Measurements from ENCODE around the gene SSR4. TPM values are rescaled to one million over a fixed set of nuclear protein-coding genes. Genes with fewer than 3 reads are reported as not detected.

Gene SSR4
- total and polyA plus RNA-seq, 10 of the 15 experiments (the other 5 are each of a cell fraction or from before 2014, with no cell fraction given) = 151 to 521 (median 310) TPM

DNA sequence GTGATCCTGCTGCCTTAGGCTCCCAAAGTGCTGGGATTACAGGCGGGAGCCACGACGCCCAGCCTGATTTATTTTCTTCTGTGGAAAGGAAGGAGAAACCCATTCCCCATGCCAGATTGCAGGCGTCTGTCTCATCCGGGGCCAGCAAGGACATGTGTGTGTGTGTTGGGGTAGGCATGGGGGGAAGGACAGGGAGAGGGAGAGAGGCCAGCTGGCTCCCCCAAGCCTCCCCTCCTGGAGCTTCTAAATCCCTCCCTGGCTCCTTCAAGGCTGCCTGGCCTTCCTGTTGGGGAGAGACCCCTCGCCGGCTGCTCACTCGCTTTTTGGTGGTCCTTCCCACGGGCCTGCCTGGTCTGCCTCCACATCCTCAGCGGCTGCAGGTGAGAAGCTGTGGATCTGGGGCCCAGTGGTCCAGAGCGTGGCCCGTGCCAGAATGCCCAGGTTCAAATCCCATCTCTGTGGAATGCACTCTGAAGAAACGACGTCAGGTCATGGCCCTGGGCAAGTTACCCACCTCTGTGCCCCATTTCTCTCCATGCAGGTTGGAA is 31.8 kb upstream of the SSR4 start:
- SMC1A ChIA-PET (ENCODE audit: uncharacterized antibody, unreplicated experiment) = no interaction called here
- H3K4me2 ChIP-seq (ENCODE audit: control insufficient read depth, insufficient read depth) = no peak overlapping the region
- H3K4me3 ChIP-seq = no peak overlapping the region
- no peak for ATAC-seq
- no peaks in the 10 kb centered on the region for H3K4me1 ChIP-seq (ENCODE audit: control insufficient read depth, insufficient read depth, low read length)
- 50% methylated on average over 14 of the region's 14 CpGs for WGBS (ENCODE audit: insufficient coverage, insufficient replicate concordance, low lambda C conversion rate, missing lambda C conversion rate)
- RAD21 ChIA-PET (ENCODE audit: unreplicated experiment) = interaction anchor here (1.6 kb wide), 1 partner anchor 75 kb away, joined by 3 read pairs; the partner anchor contains the start of gene SLC6A8
- no peak overlapping the region for H3K9ac ChIP-seq (ENCODE audit: control insufficient read depth, insufficient read depth, low read length)
- TF ChIP-seq ZNF24 (IDR thresholded peaks at IDR 0.05) = no peak
- no peak for TF ChIP-seq CHD2 (IDR thresholded peaks at IDR 0.05; ENCODE audit: borderline replicate concordance, low read depth, low read length)
- TF ChIP-seq CREM (IDR thresholded peaks at IDR 0.05; ENCODE audit: low read depth) = no peak
- TF ChIP-seq GATAD2B (conservative IDR thresholded peaks at IDR 0.05; ENCODE audit: low read depth) = no peak
- TF ChIP-seq TCF3 (IDR thresholded peaks at IDR 0.05; ENCODE audit: borderline replicate concordance, insufficient read depth, low read depth, low read length) = no peak
- TF ChIP-seq, protein P1, sequence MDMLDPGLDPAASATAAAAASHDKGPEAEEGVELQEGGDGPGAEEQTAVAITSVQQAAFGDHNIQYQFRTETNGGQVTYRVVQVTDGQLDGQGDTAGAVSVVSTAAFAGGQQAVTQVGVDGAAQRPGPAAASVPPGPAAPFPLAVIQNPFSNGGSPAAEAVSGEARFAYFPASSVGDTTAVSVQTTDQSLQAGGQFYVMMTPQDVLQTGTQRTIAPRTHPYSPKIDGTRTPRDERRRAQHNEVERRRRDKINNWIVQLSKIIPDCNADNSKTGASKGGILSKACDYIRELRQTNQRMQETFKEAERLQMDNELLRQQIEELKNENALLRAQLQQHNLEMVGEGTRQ (IDR thresholded peaks at IDR 0.05; ENCODE audit: borderline replicate concordance, low read depth, low read length) = no peak
- no peak for TF ChIP-seq BRCA1 (IDR thresholded peaks at IDR 0.05; ENCODE audit: low read depth, low read length)
- no peak for TF ChIP-seq CBX5 (IDR thresholded peaks at IDR 0.05; ENCODE audit: low read depth)
- no peak for TF ChIP-seq JUNB (IDR thresholded peaks at IDR 0.05)
- TF ChIP-seq, protein P2, sequence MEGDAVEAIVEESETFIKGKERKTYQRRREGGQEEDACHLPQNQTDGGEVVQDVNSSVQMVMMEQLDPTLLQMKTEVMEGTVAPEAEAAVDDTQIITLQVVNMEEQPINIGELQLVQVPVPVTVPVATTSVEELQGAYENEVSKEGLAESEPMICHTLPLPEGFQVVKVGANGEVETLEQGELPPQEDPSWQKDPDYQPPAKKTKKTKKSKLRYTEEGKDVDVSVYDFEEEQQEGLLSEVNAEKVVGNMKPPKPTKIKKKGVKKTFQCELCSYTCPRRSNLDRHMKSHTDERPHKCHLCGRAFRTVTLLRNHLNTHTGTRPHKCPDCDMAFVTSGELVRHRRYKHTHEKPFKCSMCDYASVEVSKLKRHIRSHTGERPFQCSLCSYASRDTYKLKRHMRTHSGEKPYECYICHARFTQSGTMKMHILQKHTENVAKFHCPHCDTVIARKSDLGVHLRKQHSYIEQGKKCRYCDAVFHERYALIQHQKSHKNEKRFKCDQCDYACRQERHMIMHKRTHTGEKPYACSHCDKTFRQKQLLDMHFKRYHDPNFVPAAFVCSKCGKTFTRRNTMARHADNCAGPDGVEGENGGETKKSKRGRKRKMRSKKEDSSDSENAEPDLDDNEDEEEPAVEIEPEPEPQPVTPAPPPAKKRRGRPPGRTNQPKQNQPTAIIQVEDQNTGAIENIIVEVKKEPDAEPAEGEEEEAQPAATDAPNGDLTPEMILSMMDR (IDR thresholded peaks at IDR 0.05 in 2 of 3, conservative IDR thresholded peaks at IDR 0.05 in 1 of 3; ENCODE audit: control insufficient read depth in 2 of 3, extremely low read depth in 1 of 3, insufficient read depth in 1 of 3, low read depth in 3 of 3, low read length in 3 of 3) = no peak
- TF ChIP-seq NFXL1 (IDR thresholded peaks at IDR 0.05; ENCODE audit: borderline replicate concordance) = no peak
- no peak for TF ChIP-seq SIX5 (IDR thresholded peaks at IDR 0.05; ENCODE audit: low read depth, low read length, severe bottlenecking)
- TF ChIP-seq MYC (IDR thresholded peaks at IDR 0.05; ENCODE audit: insufficient read depth, insufficient read length, insufficient replicate concordance, low read length, severe bottlenecking) = no peak
- no peak for TF ChIP-seq ZNF217 (IDR thresholded peaks at IDR 0.05)
- no peak for TF ChIP-seq SMAD1 (IDR thresholded peaks at IDR 0.05; ENCODE audit: low read depth, partially characterized antibody)
- TF ChIP-seq, protein P3, sequence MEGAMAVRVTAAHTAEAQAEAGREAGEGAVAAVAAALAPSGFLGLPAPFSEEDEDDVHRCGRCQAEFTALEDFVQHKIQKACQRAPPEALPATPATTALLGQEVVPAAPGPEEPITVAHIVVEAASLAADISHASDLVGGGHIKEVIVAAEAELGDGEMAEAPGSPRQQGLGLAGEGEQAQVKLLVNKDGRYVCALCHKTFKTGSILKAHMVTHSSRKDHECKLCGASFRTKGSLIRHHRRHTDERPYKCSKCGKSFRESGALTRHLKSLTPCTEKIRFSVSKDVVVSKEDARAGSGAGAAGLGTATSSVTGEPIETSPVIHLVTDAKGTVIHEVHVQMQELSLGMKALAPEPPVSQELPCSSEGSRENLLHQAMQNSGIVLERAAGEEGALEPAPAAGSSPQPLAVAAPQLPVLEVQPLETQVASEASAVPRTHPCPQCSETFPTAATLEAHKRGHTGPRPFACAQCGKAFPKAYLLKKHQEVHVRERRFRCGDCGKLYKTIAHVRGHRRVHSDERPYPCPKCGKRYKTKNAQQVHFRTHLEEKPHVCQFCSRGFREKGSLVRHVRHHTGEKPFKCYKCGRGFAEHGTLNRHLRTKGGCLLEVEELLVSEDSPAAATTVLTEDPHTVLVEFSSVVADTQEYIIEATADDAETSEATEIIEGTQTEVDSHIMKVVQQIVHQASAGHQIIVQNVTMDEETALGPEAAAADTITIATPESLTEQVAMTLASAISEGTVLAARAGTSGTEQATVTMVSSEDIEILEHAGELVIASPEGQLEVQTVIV (IDR thresholded peaks at IDR 0.05; ENCODE audit: borderline replicate concordance, partially characterized antibody) = no peak
- POLR2A ChIA-PET = no interaction called here
- intact Hi-C loops (cut with micrococcal nuclease; ENCODE audit: unreplicated experiment) = loop anchor here (5.0 kb wide), 1 partner anchor 290 kb away; no protein-coding TSS in a partner anchor
- no peak overlapping the region for H2AFZ ChIP-seq (ENCODE audit: control insufficient read depth, low read depth, low read length)
- H4K20me1 ChIP-seq (ENCODE audit: control insufficient read depth, insufficient read depth) = no peaks in the 10 kb centered on the region
- CTCF ChIA-PET = interaction anchor here (0.6 to 2.3 kb wide), 8 partner anchors 34 to 206 kb away, joined by 3 to 26 read pairs (median 4); partner anchors contain the start of gene SLC6A8
- H3K36me3 ChIP-seq (ENCODE audit: control insufficient read depth in 2 of 2, insufficient read depth in 2 of 2, low read length in 1 of 2) = no peaks in the 10 kb centered on the region
- FAIRE-seq = no peak
- H3K27ac ChIP-seq (ENCODE audit: control insufficient read depth, insufficient read depth) = no peak overlapping the region
- DNase-seq (ENCODE audit: low read depth, low spot score) = no peak
- no peaks in the 10 kb centered on the region for H3K27me3 ChIP-seq (replicated peaks in 1 of 2; ENCODE audit: control insufficient read depth in 2 of 2, insufficient read depth in 2 of 2, low read length in 1 of 2)
- in situ Hi-C loops (cut with MboI) = loop anchor here (5.0 kb wide), 1 partner anchor 200 kb away; no protein-coding TSS in a partner anchor
- no peaks in the 10 kb centered on the region for H3K79me2 ChIP-seq (ENCODE audit: control insufficient read depth, insufficient read depth, low read length)
- BruUV-seq (replicated peaks) = no TSS peak
- no peaks in the 10 kb centered on the region for H3K9me3 ChIP-seq (replicated peaks; ENCODE audit: control insufficient read depth, insufficient read depth, low read length)

Data from GM12878 (cell line).